Panc1 (cell line): ENCODE data around the gene HCN4.

Source experiments
- POLR2AphosphoS5 ChIP-seq: IDR thresholded peaks from 2 replicates; pipeline ENCODE4 v1.6.1; 2012; ENCODE audit warnings: mild to moderate bottlenecking, low read depth, low read length, moderate library complexity
- REST ChIP-seq, 2 experiments: IDR thresholded peaks; 2 replicates each; pipeline ENCODE4 v1.6.1; 2011 to 2012; ENCODE audit warnings: low read depth in 2 of 2, control low read depth in 1 of 2, low read length in 1 of 2, mild to moderate bottlenecking in 1 of 2, moderate library complexity in 1 of 2; ENCODE audit not compliant: insufficient read depth in 1 of 2
- SIN3A ChIP-seq: IDR thresholded peaks from 2 replicates; pipeline ENCODE4 v1.6.1; 2012; ENCODE audit warnings: low read depth, mild to moderate bottlenecking, low read length, moderate library complexity, borderline replicate concordance; ENCODE audit not compliant: insufficient read depth
- TCF7L2 ChIP-seq: IDR thresholded peaks from 2 replicates; pipeline ENCODE4 v1.6.1; 2011; ENCODE audit warnings: mild to moderate bottlenecking, low read depth, low read length, inconsistent platforms
- TF ChIP-seq, protein P1 (sequence below): fragments of 450-650 bp; IDR thresholded peaks from 2 replicates; pipeline ENCODE4 v1.5.1; 2017; ENCODE audit warnings: mild to moderate bottlenecking

DNA sequence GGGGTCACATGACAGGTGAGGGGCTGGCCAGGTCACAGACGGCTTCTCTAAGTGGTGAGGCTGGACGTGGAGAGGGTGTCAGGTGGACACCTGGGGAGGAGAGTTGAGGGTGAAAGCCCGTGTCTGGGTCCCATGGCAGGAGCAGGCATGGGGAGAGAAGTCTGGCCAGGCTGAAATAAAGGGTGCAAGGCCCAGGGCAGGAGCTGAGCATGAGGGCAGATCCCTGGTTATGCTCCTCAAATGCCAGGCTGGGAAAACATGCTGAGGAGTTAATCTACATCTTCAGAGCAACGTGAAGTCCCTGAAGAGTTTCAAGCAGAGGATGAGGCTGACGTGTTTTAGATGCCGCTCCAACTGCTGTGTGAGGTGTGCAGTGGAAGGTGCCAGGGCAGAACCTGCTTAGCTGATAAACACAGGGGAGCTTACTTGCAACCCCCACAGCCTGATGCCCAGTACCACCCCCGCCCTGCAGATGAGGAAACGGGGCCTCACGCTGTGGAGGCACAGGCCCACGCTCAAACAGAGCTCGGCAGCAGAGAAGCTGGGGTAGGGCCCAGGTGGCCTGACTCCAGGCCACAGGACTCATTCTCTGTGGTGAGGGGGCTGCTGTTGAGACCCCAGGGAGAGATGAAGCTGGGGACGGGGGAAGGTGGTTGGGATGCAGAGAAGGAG is 40.5 kb downstream of the HCN4 start:
- no peak for TF ChIP-seq REST (IDR thresholded peaks at IDR 0.05; ENCODE audit: insufficient read depth in 1 of 2, low read depth in 2 of 2, low read length in 1 of 2)
- TF ChIP-seq POLR2AphosphoS5, result no peak
- TF ChIP-seq, protein P1, sequence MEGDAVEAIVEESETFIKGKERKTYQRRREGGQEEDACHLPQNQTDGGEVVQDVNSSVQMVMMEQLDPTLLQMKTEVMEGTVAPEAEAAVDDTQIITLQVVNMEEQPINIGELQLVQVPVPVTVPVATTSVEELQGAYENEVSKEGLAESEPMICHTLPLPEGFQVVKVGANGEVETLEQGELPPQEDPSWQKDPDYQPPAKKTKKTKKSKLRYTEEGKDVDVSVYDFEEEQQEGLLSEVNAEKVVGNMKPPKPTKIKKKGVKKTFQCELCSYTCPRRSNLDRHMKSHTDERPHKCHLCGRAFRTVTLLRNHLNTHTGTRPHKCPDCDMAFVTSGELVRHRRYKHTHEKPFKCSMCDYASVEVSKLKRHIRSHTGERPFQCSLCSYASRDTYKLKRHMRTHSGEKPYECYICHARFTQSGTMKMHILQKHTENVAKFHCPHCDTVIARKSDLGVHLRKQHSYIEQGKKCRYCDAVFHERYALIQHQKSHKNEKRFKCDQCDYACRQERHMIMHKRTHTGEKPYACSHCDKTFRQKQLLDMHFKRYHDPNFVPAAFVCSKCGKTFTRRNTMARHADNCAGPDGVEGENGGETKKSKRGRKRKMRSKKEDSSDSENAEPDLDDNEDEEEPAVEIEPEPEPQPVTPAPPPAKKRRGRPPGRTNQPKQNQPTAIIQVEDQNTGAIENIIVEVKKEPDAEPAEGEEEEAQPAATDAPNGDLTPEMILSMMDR, result no peak
- TF ChIP-seq TCF7L2, result no peak
- no peak for TF ChIP-seq SIN3A
